ENCODE measurements around the gene TNS1.

DNA sequence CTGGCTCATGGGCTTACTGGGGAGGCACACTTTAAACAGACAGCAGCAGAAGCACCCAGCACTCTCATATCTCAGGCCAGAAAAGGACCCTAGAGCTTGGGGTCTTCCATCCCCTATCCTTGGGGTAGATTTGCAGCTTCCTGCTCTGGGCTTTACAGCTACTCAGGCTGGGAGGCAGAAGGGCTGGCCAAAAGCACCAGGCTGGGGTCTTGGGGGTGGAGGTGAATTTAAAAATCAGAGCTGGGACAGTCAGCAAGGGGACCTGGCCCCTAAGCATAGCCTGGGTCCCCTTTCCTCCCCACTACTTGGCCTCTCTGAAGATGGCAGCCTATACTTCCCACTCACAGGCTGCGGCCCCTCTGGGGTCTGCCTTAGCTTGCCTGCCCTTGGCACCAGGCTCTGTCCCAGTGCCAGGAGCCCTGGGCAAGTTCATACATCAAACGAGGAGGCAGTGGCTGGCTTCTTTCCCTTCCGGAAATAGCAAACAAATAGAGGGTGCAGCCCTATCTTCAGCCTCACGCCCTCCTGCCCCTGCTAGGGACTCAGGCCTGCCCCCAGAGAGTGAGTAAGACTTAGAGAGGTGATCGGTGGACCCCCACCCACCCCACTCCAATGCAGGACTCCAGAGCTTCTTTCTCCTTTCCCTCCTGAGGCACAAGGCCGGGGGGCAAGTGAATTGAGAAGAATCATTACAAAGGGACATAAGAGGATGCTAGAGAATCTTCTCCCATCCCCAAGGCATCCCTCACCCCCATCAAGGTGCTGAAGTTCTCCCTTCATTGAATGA is 26.0 kb upstream of the TNS1 start:
- TF ChIP-seq, protein P1, sequence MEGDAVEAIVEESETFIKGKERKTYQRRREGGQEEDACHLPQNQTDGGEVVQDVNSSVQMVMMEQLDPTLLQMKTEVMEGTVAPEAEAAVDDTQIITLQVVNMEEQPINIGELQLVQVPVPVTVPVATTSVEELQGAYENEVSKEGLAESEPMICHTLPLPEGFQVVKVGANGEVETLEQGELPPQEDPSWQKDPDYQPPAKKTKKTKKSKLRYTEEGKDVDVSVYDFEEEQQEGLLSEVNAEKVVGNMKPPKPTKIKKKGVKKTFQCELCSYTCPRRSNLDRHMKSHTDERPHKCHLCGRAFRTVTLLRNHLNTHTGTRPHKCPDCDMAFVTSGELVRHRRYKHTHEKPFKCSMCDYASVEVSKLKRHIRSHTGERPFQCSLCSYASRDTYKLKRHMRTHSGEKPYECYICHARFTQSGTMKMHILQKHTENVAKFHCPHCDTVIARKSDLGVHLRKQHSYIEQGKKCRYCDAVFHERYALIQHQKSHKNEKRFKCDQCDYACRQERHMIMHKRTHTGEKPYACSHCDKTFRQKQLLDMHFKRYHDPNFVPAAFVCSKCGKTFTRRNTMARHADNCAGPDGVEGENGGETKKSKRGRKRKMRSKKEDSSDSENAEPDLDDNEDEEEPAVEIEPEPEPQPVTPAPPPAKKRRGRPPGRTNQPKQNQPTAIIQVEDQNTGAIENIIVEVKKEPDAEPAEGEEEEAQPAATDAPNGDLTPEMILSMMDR (IDR thresholded peaks at IDR 0.05) = no peak
- no peak for TF ChIP-seq POLR2A (IDR thresholded peaks at IDR 0.05)
